NCI-H460 (cell line): ENCODE results near the gene HDAC4. TPM values are rescaled to one million over a fixed set of nuclear protein-coding genes. Genes with fewer than 3 reads are reported as not detected.

Experiments used
- DNase-seq: peaks from one replicate; pipeline ENCODE4 v3.0.0-alpha.2; 2016; ENCODE audit warnings: low read depth; ENCODE audit errors: extremely low read depth
- total RNA-seq: library from RNA; depleted of rRNA; stranded (reverse); fragments of >200 nt; shearing (Covaris generic); gene quantifications from 2 replicates; pipeline ENCODE4 v1.2.3, GENCODE V29; 2014

HDAC4 gene
- total RNA-seq, 1 experiment from 2014 or later: 21.0 TPM

DNA sequence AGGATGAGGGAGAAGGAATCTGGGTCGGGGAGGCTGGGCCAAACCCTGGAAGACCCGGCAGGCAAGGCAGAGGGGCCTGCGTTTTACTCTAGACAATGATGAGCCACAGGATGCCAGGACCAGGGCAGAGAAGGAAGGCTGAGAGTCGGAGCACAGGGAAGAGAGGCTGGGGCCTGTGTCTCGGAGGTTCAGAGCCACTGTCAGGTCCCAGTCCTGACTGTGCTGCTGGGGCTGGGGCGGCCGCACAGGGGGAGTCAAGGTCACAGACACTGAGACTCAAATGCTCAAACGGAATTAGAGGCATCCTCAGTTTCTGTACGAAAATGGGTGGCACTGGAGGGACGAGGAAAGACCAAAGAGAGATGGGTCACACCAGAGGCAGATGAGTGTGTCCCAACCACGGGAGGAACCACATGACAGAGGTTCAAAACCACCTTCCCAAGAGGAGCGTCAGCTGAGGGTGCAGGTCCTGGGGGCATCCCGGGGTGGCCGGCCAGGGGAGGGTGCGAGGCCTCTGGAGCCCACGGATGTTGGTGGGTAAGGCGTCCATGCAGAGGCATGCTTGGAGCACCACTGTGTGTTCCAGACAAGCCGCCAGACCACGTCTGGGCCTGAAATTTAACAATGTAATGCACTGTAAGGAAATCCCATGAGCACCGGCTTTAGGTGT, 14.7 kb downstream of the HDAC4 start:
- no peak for DNase-seq

DNA sequence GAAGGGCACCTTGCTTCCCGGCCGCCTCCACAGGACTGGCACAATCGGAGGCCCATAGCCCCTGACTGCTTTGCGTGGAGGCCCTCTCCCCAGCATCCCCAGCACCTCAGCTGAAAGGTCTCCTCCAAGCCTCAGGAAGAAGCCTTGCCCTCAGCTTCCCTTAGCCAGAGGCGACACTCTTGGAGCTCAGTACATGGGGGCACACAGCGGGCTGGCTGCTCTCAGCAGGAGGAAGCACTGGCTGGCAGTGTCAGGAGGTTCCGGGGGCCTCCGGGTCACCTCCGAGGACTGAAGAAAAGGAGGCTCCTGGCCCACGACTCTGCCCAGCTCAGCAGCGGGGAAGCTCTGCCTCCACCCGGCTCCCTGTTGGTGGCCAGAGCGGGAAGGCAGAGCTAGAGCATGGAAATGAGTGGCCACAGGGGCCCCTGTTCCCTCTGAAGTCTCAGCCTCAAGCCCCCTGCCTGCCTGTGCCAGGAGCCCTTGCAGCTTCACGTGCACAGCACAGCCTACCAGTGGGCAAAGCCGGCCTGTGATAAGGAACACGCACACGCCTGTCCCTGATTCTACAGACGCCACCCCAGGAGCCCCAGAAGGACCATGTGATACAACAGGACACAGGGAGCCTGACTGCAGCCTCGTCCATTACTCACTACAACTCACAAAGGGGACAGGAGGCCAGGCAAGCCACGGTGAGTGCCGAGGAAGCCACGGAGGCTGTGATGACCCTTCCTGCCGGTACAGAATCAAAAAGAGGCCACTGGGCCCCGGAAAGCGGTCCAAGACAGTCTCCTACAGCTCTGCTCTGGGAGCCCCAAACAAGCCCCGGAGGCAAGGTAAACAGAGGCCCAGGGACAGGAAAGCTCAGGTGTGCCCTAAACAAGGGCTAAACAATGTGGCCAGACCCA, 15.5 kb downstream of the HDAC4 start:
- no peak for DNase-seq

DNA sequence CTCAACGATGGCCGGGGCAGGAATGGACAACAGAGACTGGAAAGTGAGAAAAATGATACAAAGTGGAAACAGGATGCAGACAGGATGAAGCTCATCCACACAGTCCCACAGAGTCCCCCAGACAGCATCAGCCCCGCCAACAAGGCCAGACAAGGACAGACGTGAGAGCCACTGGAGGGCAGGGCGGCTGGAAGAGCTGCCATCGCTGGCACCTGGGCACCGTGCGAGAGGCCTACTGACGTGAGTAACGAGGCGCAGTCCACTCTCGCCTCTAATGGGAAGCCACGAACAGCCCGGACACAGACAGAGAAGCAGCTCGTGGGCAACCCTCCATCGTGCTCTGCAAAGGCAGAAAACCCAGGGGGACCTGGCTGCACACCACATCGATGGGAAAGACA, 17.1 kb downstream of the HDAC4 start:
- no peak for DNase-seq

DNA sequence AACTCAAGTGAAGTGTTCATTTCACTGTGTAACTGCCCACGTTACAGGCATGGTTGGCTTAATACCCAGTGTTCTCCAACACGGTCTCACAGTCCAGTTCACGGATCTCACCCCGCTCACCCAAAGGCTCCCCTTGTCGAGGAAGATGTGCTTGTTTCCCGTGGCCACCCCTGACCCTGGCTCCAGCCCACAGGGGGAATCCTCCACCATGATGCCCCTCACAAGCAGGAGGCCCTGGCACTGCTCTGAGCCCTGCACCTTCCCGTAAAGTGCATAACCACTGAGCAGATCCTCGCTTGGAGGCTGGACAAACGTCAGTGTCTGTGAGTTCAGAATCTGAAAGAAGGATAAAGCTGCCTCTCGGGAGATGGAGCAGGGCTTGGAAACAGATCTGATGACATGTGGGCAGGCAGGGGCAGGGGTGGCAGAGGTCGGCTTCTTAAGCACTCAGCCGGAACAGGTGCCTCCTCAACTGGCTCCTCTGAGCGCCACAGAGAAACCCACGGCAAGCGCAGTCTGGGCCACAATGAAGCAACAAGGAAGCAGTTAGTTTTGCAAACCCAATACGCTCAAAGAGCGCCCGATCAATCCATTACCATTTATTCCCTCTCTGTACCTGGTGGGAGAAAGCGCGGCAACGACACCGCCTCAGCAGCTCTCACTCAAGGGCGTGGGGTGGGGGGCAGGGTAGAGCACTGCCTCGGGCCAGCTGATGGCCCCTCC, 17.6 kb downstream of the HDAC4 start:
- no peak for DNase-seq

DNA sequence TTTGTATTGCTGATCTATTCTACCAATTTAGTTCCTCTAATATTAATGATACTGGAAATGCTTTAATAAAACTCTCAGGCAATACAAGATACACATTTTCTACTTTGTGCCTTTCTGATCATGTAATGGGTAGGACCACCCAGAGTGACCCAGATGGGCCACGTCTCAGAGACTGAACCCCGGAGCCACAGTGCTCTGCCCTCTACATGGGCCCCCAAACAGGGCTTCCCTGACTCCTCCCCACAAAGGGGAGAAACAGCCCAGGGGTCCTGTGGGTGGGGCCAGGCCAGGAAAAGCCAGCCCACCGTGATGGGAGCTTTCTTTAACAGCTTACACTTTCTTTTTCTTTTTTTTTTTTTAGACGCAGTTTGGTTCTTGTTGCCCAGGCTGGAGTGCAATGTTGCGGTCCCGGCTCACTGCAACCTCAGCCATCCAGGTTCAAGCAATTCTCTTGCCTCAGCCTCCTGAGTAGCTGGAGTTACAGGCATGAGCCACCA, 18.4 kb downstream of the HDAC4 start:
- no peak for DNase-seq

DNA sequence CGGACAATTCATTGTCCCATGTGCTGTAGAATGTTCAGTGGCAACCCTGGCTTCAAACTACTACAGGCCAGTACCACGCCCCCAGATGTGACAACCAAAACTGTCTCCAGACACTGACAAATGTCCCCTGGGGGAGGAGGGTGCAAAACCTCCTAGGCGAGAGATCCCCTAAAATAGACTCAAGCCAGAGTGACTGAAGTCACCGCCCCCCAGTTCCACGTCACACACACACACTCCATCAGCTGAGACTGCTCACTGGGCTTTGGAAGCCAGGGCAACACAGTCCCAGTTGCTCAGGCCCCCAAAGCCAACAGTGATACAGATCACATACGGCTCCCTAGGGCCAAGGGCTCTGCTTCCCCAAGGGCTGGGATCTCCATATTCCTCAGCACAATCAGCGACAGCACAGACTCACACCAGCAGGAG, 19.1 kb downstream of the HDAC4 start:
- no peak for DNase-seq

DNA sequence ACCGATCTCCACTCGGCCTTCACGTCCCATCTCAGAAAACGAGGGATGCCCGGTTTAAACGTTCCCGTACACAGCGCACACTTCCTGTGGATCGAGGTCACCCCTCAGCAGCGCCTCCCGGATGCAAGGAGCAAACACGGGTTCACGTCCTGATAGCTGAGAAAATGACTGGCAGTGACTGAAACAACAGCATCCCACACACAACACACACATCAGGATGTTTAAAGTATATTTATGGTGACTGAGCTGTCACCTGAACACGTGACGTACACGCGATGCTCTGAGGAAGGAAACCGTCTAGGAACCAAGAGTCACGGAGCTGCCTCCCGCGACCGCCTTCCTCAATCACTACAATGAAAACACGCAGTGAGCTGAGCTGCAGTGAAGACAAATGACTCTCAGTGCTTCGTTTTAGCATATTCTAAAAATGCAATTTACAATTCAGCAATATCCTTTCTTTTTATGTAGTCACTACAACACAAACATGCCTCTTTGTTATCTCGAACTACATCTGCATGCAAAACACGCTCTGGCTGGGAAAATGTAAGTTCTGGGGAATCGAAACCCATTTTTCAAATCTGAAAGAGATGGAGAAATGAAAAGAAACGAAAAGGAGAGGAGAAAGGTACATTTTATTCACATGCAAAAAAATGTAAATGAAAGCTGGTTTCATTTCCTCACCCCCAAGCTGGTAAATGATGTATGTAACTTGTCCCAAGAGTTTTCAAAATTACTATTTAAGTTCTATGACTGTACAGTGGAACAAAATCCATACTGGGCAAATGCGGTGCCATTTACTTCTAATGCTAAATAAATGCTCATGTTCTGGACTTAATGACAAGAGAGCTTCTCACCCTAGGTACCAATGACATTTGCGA, 19.8 kb downstream of the HDAC4 start:
- no peak for DNase-seq

DNA sequence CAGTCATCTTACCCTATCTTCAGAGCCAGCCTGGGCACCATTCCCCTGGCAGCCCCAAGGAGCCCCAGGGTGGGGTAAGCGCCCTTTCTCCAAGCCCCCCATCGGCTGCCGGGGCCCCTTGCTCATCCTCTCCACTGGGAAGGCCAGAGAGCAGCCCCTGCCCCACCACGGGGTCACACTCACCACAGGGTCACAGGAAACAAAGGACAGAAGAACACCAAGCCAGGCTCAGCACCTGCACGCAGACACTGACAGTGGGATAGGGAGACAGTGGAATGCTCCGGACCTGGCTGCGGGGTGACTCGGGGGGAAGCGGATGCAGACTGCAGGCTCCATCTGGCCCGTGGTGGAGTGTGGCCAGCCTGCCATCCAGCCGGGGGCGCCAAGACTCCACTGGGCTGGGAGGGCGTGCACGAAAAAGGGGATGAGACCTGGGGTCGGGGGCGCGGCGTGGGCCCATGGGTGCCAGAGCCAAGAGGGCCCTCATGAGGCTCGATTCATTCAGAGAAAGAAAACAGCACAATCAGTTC, 21.1 kb downstream of the HDAC4 start:
- DNase-seq: no peak

DNA sequence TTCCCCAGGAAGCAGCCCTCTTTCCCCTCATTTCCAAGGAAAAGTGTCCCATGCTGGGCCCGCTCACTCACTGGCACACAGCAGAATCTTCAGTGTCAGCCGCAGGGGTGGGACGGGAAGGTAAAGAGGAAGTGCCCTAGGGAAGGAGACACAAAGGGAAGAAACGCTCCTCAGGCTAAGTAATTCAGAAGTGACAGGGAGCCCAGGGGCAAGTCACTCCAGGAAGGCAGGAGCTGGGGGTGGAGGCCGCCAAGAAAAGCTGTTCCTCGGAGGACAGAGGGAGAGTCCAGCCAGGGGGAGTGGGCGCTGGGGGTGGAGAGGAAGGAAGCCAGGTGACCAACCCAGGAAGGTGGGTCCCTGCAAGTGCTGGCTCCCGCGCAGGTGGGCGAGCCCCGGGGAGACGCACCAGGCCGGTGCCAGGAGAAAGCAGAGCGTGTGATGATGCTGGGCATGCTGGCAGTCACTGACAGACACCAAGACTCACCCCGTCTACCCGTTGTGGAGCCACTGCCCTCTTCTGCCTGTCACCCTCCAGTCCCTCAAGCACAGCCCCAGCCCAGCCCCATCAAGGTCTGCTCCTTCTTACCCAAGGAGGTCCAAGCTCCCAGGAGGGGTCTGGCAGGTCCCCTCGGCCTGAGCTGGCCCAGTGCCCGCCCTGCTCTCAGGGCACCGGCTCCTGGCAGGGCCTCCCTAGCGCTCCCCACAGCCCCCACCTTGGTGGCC, 21.7 kb downstream of the HDAC4 start:
- DNase-seq: no peak

DNA sequence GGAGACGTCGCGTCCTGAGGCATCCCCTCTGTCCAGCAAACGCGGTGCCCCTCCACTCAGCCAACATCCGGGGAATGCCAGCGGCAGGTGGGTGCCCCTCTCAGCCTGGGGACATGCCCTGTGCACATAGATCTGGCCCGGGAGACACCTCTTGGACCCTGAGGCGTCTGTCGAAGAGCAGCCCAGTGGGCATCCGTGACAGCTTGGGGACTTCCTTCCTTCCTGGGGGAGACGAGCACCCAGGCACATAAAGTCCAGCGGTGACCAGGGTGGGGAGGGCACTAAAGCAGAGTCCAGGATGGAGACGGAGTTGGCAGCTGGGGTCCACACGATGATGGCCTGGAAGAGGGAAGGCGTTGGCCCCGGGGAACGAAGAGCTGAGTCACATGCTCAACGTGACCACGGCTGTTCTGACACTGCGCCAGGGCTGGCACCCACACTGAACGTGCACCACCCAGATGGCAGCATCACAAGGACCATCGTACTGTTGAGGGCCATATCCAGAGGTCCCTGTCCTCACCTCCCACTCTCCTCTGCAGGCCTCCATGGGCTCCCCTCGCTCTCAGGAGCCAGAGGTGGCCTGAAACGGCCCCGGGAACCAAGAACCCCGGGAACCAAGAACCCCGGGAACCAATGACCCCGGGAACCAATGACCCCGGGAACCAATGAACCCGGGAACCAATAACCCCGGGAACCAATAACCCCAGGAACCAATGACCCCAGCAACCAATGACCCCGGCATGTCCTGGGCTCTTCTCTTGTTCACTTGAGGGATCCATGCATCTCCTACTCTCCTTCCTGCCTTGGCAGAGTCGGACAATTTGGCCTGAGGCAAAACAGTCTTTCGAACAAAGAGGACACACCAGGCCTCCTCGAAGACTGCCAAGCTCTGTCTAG, 22.6 kb downstream of the HDAC4 start:
- no peak for DNase-seq

DNA sequence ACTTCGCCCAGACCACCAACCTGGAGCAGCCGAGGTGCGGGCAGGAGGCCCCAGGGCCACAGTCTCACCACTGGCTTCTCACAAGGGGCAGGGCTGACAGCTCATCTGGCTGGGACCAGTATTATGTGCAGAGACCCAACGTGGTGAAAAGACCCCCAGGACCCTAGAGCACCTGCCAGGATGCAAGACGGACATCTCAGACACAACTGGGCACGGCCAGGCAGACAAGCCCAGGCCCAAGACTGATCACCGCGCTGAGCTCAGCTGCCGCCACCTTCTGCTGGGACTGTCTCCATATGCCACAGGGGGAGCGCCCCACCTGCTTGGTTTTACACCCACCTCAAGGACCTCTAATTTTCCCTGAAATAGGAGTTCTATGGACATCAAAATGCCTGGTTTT, 23.2 kb downstream of the HDAC4 start:
- no peak for DNase-seq

DNA sequence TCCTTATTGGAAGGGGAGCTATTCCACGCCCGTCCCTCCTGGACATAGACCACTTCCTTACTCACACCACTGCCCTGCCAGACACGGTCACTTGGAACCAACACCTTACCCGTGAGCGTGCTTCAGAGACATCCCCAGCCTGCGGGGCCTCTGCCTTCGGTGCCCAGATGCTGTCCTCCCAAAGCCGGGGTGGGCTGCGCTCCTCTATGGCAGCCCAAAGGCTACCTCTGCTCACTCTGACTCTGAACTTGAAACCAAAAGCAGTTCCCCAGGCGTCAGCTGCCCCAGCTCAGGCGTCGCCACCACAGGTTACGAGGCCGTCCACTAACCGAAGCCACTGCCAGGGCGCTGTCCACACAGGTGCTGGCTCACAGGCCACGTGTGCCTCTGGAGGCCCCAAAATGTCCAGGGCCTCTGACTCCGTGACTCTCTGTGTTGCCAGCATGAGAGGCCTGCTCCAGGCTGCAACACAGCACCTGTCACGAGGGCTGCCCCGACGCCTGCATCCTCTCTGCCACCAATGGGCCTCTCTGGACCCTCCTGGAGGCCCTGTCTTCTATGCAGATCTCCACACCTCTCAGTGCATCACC, 23.8 kb downstream of the HDAC4 start:
- DNase-seq: no peak

DNA sequence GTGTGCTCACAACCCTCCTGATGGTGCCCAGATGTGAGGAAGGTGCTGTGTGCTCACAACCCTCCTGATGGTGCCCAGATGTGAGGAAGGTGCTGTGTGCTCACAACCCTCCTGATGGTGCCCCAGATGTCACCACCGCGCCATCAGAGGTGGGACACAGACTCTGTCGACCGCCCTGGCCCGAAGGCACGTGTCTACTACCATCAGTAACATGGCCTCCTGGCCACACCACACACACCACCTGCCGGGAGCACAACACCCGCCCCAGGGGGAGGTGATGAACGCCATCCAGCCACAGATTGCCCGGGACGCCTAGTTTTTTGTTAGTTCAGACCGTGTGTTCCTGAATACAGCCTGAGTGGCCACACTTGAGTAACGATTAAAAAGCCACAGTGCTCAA, 24.5 kb downstream of the HDAC4 start:
- no peak for DNase-seq

DNA sequence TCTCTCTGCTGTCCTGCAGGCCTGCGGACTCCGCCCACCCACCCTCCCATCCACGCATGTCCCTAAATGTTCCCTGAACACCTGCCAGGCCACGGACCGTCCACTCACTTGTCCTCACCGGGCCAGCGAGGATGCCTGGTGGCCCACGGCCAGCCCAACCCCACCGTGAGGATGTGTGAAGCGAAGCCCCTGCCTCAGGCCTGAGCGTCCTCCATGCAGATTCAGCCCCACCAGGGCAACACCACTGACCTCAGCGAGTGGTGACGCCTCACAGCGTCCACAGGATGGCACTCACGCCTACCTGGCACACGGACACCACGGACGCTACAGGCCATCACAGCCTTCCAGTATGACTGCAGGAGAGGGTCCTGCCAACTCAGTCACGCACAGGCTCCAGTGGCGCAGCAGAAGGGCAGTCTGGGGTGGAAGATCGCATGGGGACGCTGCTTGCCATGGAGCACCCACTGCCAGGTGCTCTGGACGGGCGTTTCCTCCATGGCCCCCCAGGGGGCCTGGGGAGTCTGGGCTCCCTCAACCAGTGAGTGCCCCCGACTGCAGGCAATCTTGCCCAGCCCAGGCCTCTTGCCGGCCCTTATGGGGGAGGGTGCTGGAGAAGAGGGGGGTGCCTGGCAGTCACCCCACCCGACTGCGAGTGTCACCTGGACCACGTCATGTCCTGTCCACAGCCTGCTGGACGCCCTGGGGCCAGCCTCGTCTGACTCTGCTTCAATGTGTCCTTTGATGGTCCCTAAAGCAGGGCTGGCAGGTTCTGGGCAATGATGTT, 25.4 kb downstream of the HDAC4 start:
- DNase-seq: no peak

DNA sequence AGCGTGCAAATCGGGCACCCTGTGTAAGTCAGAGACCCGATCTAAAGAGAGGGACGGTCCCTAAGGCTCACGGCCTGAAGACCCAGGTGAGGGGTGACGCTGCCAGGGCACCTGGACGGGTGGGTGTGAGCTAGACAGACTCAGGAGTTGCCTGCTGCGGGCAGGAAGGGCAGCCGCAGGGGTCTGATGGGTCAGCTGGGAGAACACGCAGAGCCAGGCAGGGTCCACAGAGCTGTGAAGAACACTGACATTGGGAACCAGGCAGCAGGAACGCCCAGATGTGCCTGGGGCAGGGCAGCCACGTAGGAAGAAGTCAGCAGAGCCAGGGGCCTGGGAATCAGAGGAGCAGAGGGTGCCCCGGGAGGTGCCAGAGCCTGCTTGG, 25.9 kb downstream of the HDAC4 start:
- DNase-seq: no peak

DNA sequence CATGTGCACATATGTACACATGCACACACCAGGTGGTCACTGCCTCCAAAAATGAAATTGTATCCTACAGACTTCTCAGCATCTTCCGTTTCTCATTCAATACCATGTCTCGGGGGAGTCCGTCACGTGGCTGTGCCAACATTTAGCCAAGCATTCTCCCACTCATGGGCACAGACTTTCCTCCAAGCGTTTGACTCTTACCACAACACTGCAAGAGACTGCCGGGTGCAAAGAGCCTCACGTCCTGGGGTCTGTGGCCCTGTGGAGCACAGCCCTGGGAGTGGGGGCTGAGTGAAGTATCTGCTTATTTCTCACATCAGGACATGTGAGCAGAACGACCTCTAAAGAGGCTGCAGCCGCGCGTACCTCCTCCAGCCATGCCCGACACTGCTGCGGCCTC, 28.0 kb downstream of the HDAC4 start:
- DNase-seq: no peak
